Lower leg skin (tissue), 3 donors: ENCODE data around the gene LSM14B.
"Not testable (repeated sequence)": the region's sequence is repeated elsewhere in the genome, so short reads cannot be mapped to it uniquely, and the experiment has no call there.

Experiments used
- POLR2A ChIP-seq, 2 donors: fragments of 450-650 bp; IDR thresholded peaks; one replicate each; pipeline ENCODE4 v1.6.1; 2016 to 2017; ENCODE audit warnings: antibody characterized with exemption in 2 of 2, mild to moderate bottlenecking in 1 of 2, moderate library complexity in 1 of 2
- TF ChIP-seq, protein P1 (sequence below), 3 donors: fragments of 450-650 bp; IDR thresholded peaks; one replicate each; pipeline ENCODE4 v1.5.1; 2016; ENCODE audit warnings: antibody characterized with exemption in 3 of 3, mild to moderate bottlenecking in 3 of 3, moderate library complexity in 2 of 3

DNA sequence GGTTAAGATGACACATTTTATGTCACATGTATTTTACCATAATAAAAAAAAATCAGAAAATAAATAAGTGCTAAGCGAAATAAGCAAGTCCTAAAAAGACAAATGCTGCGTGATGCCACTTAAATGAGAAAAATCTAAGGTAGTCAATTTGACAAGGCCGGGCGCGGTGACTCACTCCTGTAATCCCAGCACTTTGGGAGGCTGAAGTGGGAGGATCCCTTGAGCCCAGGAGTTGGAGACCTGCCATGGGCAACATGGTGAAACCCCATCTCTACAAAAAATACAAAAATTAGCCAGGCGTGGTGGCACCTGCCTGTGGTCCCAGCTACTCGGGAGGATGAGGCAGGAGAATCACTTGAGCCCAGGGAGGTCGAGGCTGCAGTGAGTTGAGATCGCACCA is 38.1 kb upstream of the LSM14B start:
- TF ChIP-seq, protein P1, sequence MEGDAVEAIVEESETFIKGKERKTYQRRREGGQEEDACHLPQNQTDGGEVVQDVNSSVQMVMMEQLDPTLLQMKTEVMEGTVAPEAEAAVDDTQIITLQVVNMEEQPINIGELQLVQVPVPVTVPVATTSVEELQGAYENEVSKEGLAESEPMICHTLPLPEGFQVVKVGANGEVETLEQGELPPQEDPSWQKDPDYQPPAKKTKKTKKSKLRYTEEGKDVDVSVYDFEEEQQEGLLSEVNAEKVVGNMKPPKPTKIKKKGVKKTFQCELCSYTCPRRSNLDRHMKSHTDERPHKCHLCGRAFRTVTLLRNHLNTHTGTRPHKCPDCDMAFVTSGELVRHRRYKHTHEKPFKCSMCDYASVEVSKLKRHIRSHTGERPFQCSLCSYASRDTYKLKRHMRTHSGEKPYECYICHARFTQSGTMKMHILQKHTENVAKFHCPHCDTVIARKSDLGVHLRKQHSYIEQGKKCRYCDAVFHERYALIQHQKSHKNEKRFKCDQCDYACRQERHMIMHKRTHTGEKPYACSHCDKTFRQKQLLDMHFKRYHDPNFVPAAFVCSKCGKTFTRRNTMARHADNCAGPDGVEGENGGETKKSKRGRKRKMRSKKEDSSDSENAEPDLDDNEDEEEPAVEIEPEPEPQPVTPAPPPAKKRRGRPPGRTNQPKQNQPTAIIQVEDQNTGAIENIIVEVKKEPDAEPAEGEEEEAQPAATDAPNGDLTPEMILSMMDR (IDR thresholded peaks at IDR 0.05) = not testable (repeated sequence)
- not testable (repeated sequence) for TF ChIP-seq POLR2A (IDR thresholded peaks at IDR 0.05)
